Upper lobe of left lung (tissue), 6 donors: ENCODE measurements around the gene PEX5L. TPM values are rescaled to one million over a fixed set of nuclear protein-coding genes. Genes with fewer than 3 reads are reported as not detected.

Source experiments
- ATAC-seq, 2 donors: fragments of 200-7000 bp; cut with Tn5 transposase; one replicate each; pipeline ENCODE4 v1.9.1; 2022; ENCODE audit warnings: mild to moderate bottlenecking in 2 of 2, moderate library complexity in 2 of 2; ENCODE audit not compliant: low FRiP score in 2 of 2
- DNase-seq, 2 donors: peaks; one replicate each; pipeline ENCODE4 v3.0.0-alpha.2; 2019 to 2020
- H3K27ac ChIP-seq, 4 donors: fragments of 200-600 bp; sonication (generic); one replicate each; pipeline ENCODE4 v1.5.1; 2016 to 2019
- H3K27me3 ChIP-seq, 4 donors: fragments of 200-600 bp; sonication (generic); one replicate each; pipeline ENCODE4 v1.5.1; 2017 to 2019
- H3K36me3 ChIP-seq, 4 donors: fragments of 200-600 bp; sonication (generic); one replicate each; pipeline ENCODE4 v1.5.1; 2016 to 2019
- H3K4me1 ChIP-seq, 4 donors: fragments of 200-600 bp; sonication (generic); one replicate each; pipeline ENCODE4 v1.5.1; 2018 to 2019
- H3K4me3 ChIP-seq, 4 donors: fragments of 200-600 bp; sonication (generic); one replicate each; pipeline ENCODE4 v1.5.1; 2017 to 2019; ENCODE audit warnings: mild to moderate bottlenecking in 2 of 4, moderate library complexity in 1 of 4
- H3K9me3 ChIP-seq, 4 donors: fragments of 200-600 bp; sonication (generic); one replicate each; pipeline ENCODE4 v1.5.1; 2018 to 2019
- EP300 ChIP-seq, 4 donors: sonication (generic); formaldehyde crosslinking; IDR thresholded peaks; one replicate each; pipeline ENCODE4 v1.5.1; 2017; ENCODE audit warnings: antibody characterized with exemption in 4 of 4, control low read depth in 2 of 4
- POLR2A ChIP-seq, 4 donors: fragments of 450-650 bp; IDR thresholded peaks; one replicate each; pipeline ENCODE4 v1.5.1; 2016 to 2017; ENCODE audit warnings: antibody characterized with exemption in 4 of 4, mild to moderate bottlenecking in 2 of 4
- POLR2AphosphoS5 ChIP-seq, 2 donors: sonication (generic); formaldehyde crosslinking; IDR thresholded peaks; one replicate each; pipeline ENCODE4 v1.5.1; 2017; ENCODE audit warnings: antibody characterized with exemption in 2 of 2
- WGBS, 2 donors: methylation state at CpG; one replicate each; pipeline ENCODE4 v1.1.5; 2017 to 2018; 5-methylcytosine and 5-hydroxymethylcytosine counted together
- total RNA-seq, 6 donors: library from RNA; depleted of rRNA in 4 of 6; stranded (reverse); fragments of >200 nt in 4 of 6; gene quantifications; one replicate each; pipeline versions ENCODE4 v1.1.0 to v1.2.1, GENCODE V29; 2016 to 2021
- TF ChIP-seq, protein P1 (sequence below), 6 experiments: fragments of 450-650 bp in 4 of 6; fragments of 200-600 bp in 2 of 6; sonication (generic) in 2 of 6; IDR thresholded peaks; one replicate each; pipeline ENCODE4 v1.5.1; 2016 to 2019; ENCODE audit warnings: antibody characterized with exemption in 6 of 6
- donor health status: DM: no; HTN: no; CAD: no; lungs with moderate emphysema.
- donor health status: DM: no; HTN: yes; CAD: no; lungs with severe emphysema.

Gene PEX5L
- total RNA-seq, 6 donors from 2014 or later, result not detected

GRCh38 chr3:180073561-180073960, 36.8 kb upstream of the PEX5L start:
- no peaks in the 10 kb centered on the region for H3K4me1 ChIP-seq
- no peak for TF ChIP-seq EP300 (IDR thresholded peaks at IDR 0.05)
- no peak for TF ChIP-seq POLR2A (IDR thresholded peaks at IDR 0.05)
- TF ChIP-seq POLR2AphosphoS5 (IDR thresholded peaks at IDR 0.05), result no peak
- TF ChIP-seq, protein P1, sequence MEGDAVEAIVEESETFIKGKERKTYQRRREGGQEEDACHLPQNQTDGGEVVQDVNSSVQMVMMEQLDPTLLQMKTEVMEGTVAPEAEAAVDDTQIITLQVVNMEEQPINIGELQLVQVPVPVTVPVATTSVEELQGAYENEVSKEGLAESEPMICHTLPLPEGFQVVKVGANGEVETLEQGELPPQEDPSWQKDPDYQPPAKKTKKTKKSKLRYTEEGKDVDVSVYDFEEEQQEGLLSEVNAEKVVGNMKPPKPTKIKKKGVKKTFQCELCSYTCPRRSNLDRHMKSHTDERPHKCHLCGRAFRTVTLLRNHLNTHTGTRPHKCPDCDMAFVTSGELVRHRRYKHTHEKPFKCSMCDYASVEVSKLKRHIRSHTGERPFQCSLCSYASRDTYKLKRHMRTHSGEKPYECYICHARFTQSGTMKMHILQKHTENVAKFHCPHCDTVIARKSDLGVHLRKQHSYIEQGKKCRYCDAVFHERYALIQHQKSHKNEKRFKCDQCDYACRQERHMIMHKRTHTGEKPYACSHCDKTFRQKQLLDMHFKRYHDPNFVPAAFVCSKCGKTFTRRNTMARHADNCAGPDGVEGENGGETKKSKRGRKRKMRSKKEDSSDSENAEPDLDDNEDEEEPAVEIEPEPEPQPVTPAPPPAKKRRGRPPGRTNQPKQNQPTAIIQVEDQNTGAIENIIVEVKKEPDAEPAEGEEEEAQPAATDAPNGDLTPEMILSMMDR (IDR thresholded peaks at IDR 0.05), result no peak
- DNase-seq (no peak), ATAC-seq (no peak)
- no peaks in the 10 kb centered on the region for H3K36me3 ChIP-seq
- no peak overlapping the region for H3K4me3 ChIP-seq
- H3K9me3 ChIP-seq, result no peaks in the 10 kb centered on the region
- H3K27me3 ChIP-seq, result no peaks in the 10 kb centered on the region
- no peak overlapping the region for H3K27ac ChIP-seq

GRCh38 chr3:180072786-180073185, 36.0 kb upstream of the PEX5L start:
- Histone ChIP-seq H3K9me3 (no peaks in the 10 kb centered on the region), H3K4me1 (no peaks in the 10 kb centered on the region), H3K27ac (no peak overlapping the region), H3K27me3 (no peaks in the 10 kb centered on the region), H3K36me3 (no peaks in the 10 kb centered on the region), H3K4me3 (no peak overlapping the region)
- WGBS, 2 donors, result 30 to 64% methylated on average over 1 of the region's 1 CpG
- ATAC-seq (no peak), DNase-seq (no peak)
- TF ChIP-seq EP300 (IDR thresholded peaks at IDR 0.05), result no peak

GRCh38 chr3:180070925-180071324, 34.2 kb upstream of the PEX5L start:
- no peaks in the 10 kb centered on the region for H3K36me3 ChIP-seq
- DNase-seq (no peak), ATAC-seq (no peak)
- no peaks in the 10 kb centered on the region for H3K4me1 ChIP-seq
- H3K9me3 ChIP-seq, result no peaks in the 10 kb centered on the region
- WGBS, 2 donors, result 62 to 66% methylated on average over 3 of the region's 3 CpGs
- TF ChIP-seq, protein P1 (IDR thresholded peaks at IDR 0.05), result no peak
- no peak for TF ChIP-seq EP300 (IDR thresholded peaks at IDR 0.05)
- no peak for TF ChIP-seq POLR2AphosphoS5 (IDR thresholded peaks at IDR 0.05)
- TF ChIP-seq POLR2A (IDR thresholded peaks at IDR 0.05), result no peak
- H3K27ac ChIP-seq, result no peak overlapping the region
- no peak overlapping the region for H3K4me3 ChIP-seq
- H3K27me3 ChIP-seq, result no peaks in the 10 kb centered on the region

DNA sequence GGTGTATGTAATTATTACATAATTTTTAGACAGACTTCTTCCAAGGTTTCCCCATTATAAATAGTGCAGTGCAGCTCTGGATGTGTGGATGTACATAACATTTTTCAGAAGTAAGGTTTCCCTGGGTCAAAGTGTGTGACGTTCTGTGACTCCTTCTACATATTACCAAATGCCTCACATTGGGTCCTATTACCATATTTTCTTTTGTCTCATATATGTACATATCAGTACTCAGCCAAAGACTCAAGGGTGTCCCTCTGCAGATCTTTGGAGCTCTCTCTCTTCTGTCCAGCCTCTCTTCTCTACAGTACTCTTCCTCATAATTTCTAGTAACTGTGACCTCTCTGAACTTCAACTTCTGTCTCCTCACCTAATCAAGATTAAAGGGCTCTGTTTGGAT, 31.3 kb upstream of the PEX5L start:
- Histone ChIP-seq H3K27ac (no peak overlapping the region), H3K4me1 (no peaks in the 10 kb centered on the region), H3K9me3 (no peaks in the 10 kb centered on the region), H3K36me3 (no peaks in the 10 kb centered on the region), H3K4me3 (no peak overlapping the region), H3K27me3 (no peaks in the 10 kb centered on the region)
- ATAC-seq (no peak), DNase-seq (no peak)
- TF ChIP-seq POLR2AphosphoS5 (IDR thresholded peaks at IDR 0.05) (no peak), POLR2A (IDR thresholded peaks at IDR 0.05) (no peak)
- 45 to 78% methylated on average over 1 of the region's 1 CpG for WGBS, 2 donors

- Histone ChIP-seq H3K36me3 (no peaks in the 10 kb centered on the region), H3K27ac (no peak overlapping the region), H3K9me3 (no peaks in the 10 kb centered on the region), H3K4me3 (no peak overlapping the region), H3K27me3 (no peaks in the 10 kb centered on the region), H3K4me1 (no peaks in the 10 kb centered on the region)
- TF ChIP-seq POLR2A (IDR thresholded peaks at IDR 0.05) (no peak), POLR2AphosphoS5 (IDR thresholded peaks at IDR 0.05) (no peak), EP300 (IDR thresholded peaks at IDR 0.05) (no peak)
- TF ChIP-seq, protein P1 (IDR thresholded peaks at IDR 0.05), result no peak
- 71 to 76% methylated on average over 1 of the region's 1 CpG for WGBS, 2 donors
- DNase-seq, result no peak
- ATAC-seq, result no peak
Observed at GRCh38 chr3:180066598-180066997, 29.9 kb upstream of the PEX5L start.

GRCh38 chr3:180063783-180064182, 27.0 kb upstream of the PEX5L start:
- H3K27me3 ChIP-seq, result no peaks in the 10 kb centered on the region
- H3K27ac ChIP-seq, result no peak overlapping the region
- WGBS, 2 donors, result 44 to 67% methylated on average over 1 of the region's 1 CpG
- ATAC-seq (no peak), DNase-seq (no peak)
- H3K36me3 ChIP-seq, result no peaks in the 10 kb centered on the region
- H3K4me3 ChIP-seq, result no peak overlapping the region
- no peaks in the 10 kb centered on the region for H3K4me1 ChIP-seq
- no peak for TF ChIP-seq POLR2AphosphoS5 (IDR thresholded peaks at IDR 0.05)
- no peak for TF ChIP-seq POLR2A (IDR thresholded peaks at IDR 0.05)
- TF ChIP-seq, protein P1 (IDR thresholded peaks at IDR 0.05), result no peak
- no peak for TF ChIP-seq EP300 (IDR thresholded peaks at IDR 0.05)
- no peaks in the 10 kb centered on the region for H3K9me3 ChIP-seq
